ENCODE measurements around the gene TRIM24. TPM values are rescaled to one million over a fixed set of nuclear protein-coding genes. Genes with fewer than 3 reads are reported as not detected.

TRIM24 gene
- total RNA-seq, 2 donors from 2014 or later = 14.5 to 19.1 TPM

- no peaks in the 10 kb centered on the region for H3K9me3 ChIP-seq
- H3K36me3 ChIP-seq = no peaks in the 10 kb centered on the region
- H3K9ac ChIP-seq (ENCODE audit: low read depth in 2 of 2, low read length in 2 of 2) = no peak overlapping the region
- no peak overlapping the region for H3K27ac ChIP-seq
- TF ChIP-seq CTCF (IDR thresholded peaks at IDR 0.05) = no peak
- no peak for DNase-seq
- H3K4me3 ChIP-seq = no peak overlapping the region
- intact Hi-C loops (cut with DNase I) = no loop called here
- H3K4me1 ChIP-seq = no peaks in the 10 kb centered on the region
- no peaks in the 10 kb centered on the region for H3K27me3 ChIP-seq
Observed at GRCh38 chr7:138626846-138627245, 166.8 kb downstream of the TRIM24 start.

- DNase-seq = no peak
- no peaks in the 10 kb centered on the region for H3K27me3 ChIP-seq
- no peaks in the 10 kb centered on the region for H3K9me3 ChIP-seq
- no peak overlapping the region for H3K27ac ChIP-seq
- H3K4me1 ChIP-seq = no peaks in the 10 kb centered on the region
- H3K36me3 ChIP-seq = no peaks in the 10 kb centered on the region
- H3K4me3 ChIP-seq = no peak overlapping the region
- intact Hi-C loops (cut with DNase I) = no loop called here
- no peak for TF ChIP-seq CTCF (IDR thresholded peaks at IDR 0.05)
- H3K9ac ChIP-seq (ENCODE audit: low read depth in 2 of 2, low read length in 2 of 2) = no peak overlapping the region
Observed at GRCh38 chr7:138627361-138627760, 167.3 kb downstream of the TRIM24 start.

GRCh38 chr7:138630059-138630610 is 170.1 kb downstream of the TRIM24 start:
- Histone ChIP-seq H3K27ac (no peak overlapping the region), H3K4me3 (no peak overlapping the region), H3K36me3 (no peaks in the 10 kb centered on the region), H3K9me3 (no peaks in the 10 kb centered on the region), H3K27me3 (no peaks in the 10 kb centered on the region), H3K9ac (ENCODE audit: low read depth in 2 of 2, low read length in 2 of 2) (no peak overlapping the region), H3K4me1 (no peaks in the 10 kb centered on the region)
- intact Hi-C loops (cut with DNase I) = no loop called here
- DNase-seq = no peak
- no peak for TF ChIP-seq CTCF (IDR thresholded peaks at IDR 0.05)

- Histone ChIP-seq H3K4me3 (no peak overlapping the region), H3K9me3 (no peaks in the 10 kb centered on the region), H3K36me3 (no peaks in the 10 kb centered on the region), H3K27me3 (no peaks in the 10 kb centered on the region), H3K4me1 (no peaks in the 10 kb centered on the region), H3K27ac (no peak overlapping the region), H3K9ac (ENCODE audit: low read depth in 2 of 2, low read length in 2 of 2) (no peak overlapping the region)
- DNase-seq = no peak
- intact Hi-C loops (cut with DNase I) = no loop called here
- TF ChIP-seq CTCF (IDR thresholded peaks at IDR 0.05) = no peak
Observed at GRCh38 chr7:138632384-138632783, 172.3 kb downstream of the TRIM24 start.

- H3K27ac ChIP-seq = no peak overlapping the region
- intact Hi-C loops (cut with DNase I) = no loop called here
- H3K27me3 ChIP-seq = no peaks in the 10 kb centered on the region
- no peak for DNase-seq
- H3K9ac ChIP-seq (ENCODE audit: low read depth in 2 of 2, low read length in 2 of 2) = no peak overlapping the region
- H3K36me3 ChIP-seq = no peaks in the 10 kb centered on the region
- no peak for TF ChIP-seq CTCF (IDR thresholded peaks at IDR 0.05)
- H3K4me3 ChIP-seq = no peak overlapping the region
- H3K9me3 ChIP-seq = no peaks in the 10 kb centered on the region
- H3K4me1 ChIP-seq = no peaks in the 10 kb centered on the region
Observed at GRCh38 chr7:138632826-138633602, 173.0 kb downstream of the TRIM24 start.

Other genes with a start within 250 kb of the TRIM24 start
- under 1 TPM; 0.58 to 0.62 TPM for gene SVOPL, start 241.1 kb downstream of the TRIM24 start, total RNA-seq

Measured in colonic mucosa (tissue), 4 donors.